Measurements from ENCODE around the gene C17orf113. TPM values are rescaled to one million over a fixed set of nuclear protein-coding genes. Genes with fewer than 3 reads are reported as not detected.

Gene C17orf113
- total RNA-seq, 1 donor from 2014 or later, result 4.5 TPM

- ChIA-PET CTCF (interaction anchor here (1.3 to 2.7 kb wide), 3 partner anchors 29 to 133 kb away, joined by 3 to 11 read pairs (median 4); partner anchors contain the start of gene DNAJC7), POLR2A (interaction anchor here (0.6 to 4.2 kb wide), 5 partner anchors 11 to 309 kb away, joined by 3 to 33 read pairs (median 5); partner anchors contain the start of gene DHX58)
- DNase-seq (no peak), ATAC-seq (ENCODE audit: low read depth) (no peak)
- no peaks in the 10 kb centered on the region for H3K36me3 Mint-ChIP-seq (ENCODE audit: low read depth)
- H3K27me3 Mint-ChIP-seq, result peaks cover 9% of the 10 kb centered on the region
- no peak overlapping the region for H3K27ac Mint-ChIP-seq
- H3K4me1 Mint-ChIP-seq, result peaks cover 12% of the 10 kb centered on the region
- no peaks in the 10 kb centered on the region for H3K9me3 Mint-ChIP-seq
- intact Hi-C loops (cut with micrococcal nuclease), result no loop called here
- no peak overlapping the region for H3K4me3 Mint-ChIP-seq
- TF ChIP-seq CTCF (IDR thresholded peaks at IDR 0.05), result no peak
Observed at GRCh38 chr17:42096360-42097111, 46.1 kb upstream of the C17orf113 start.

- H3K36me3 Mint-ChIP-seq (ENCODE audit: low read depth), result no peaks in the 10 kb centered on the region
- no peak for TF ChIP-seq CTCF (IDR thresholded peaks at IDR 0.05)
- H3K27me3 Mint-ChIP-seq, result peaks cover 12% of the 10 kb centered on the region
- ChIA-PET POLR2A (no interaction called here), CTCF (interaction anchor here (1.7 kb wide), 1 partner anchor 131 kb away, joined by 3 read pairs; no protein-coding TSS in a partner anchor)
- H3K4me3 Mint-ChIP-seq, result no peak overlapping the region
- ATAC-seq (ENCODE audit: low read depth) (no peak), DNase-seq (no peak)
- no peak overlapping the region for H3K27ac Mint-ChIP-seq
- intact Hi-C loops (cut with micrococcal nuclease), result no loop called here
- no peaks in the 10 kb centered on the region for H3K9me3 Mint-ChIP-seq
- peaks cover 12% of the 10 kb centered on the region for H3K4me1 Mint-ChIP-seq
Observed at GRCh38 chr17:42094375-42095069, 44.1 kb upstream of the C17orf113 start.

- Mint-ChIP-seq H3K27ac (no peak overlapping the region), H3K4me3 (no peak overlapping the region), H3K9me3 (no peaks in the 10 kb centered on the region), H3K27me3 (peaks cover 14% of the 10 kb centered on the region), H3K36me3 (ENCODE audit: low read depth) (no peaks in the 10 kb centered on the region), H3K4me1 (peaks cover 10% of the 10 kb centered on the region)
- DNase-seq (no peak), ATAC-seq (ENCODE audit: low read depth) (no peak)
- intact Hi-C loops (cut with micrococcal nuclease), result no loop called here
- TF ChIP-seq CTCF (IDR thresholded peaks at IDR 0.05), result no peak
- CTCF ChIA-PET, result no interaction called here
- POLR2A ChIA-PET, result no interaction called here
Observed at GRCh38 chr17:42092939-42093338, 42.5 kb upstream of the C17orf113 start.

- TF ChIP-seq CTCF (IDR thresholded peaks at IDR 0.05), result no peak
- Mint-ChIP-seq H3K4me1 (no peaks in the 10 kb centered on the region), H3K9me3 (no peaks in the 10 kb centered on the region), H3K27me3 (peaks cover 12% of the 10 kb centered on the region), H3K4me3 (no peak overlapping the region), H3K36me3 (ENCODE audit: low read depth) (no peaks in the 10 kb centered on the region), H3K27ac (no peak overlapping the region)
- intact Hi-C loops (cut with micrococcal nuclease), result no loop called here
- DNase-seq (no peak), ATAC-seq (ENCODE audit: low read depth) (no peak)
- ChIA-PET CTCF (interaction anchor here (0.9 kb wide), 1 partner anchor 10 kb away, joined by 3 read pairs; no protein-coding TSS in a partner anchor), POLR2A (no interaction called here)
Observed at GRCh38 chr17:42090964-42091790, 40.8 kb upstream of the C17orf113 start.

All from activated B cell treated with CpG ODN at 0.5 μM for 24 hours (primary cell).